Middle frontal gyrus (tissue), 1 donor: Measurements from ENCODE around the gene PTPN13.

Experiments
- DNase-seq: peaks from one replicate; pipeline ENCODE4 v3.0.0-alpha.2; 2015; ENCODE audit warnings: low spot score; ENCODE audit errors: extremely low spot score

The PTPN13 gene

DNA sequence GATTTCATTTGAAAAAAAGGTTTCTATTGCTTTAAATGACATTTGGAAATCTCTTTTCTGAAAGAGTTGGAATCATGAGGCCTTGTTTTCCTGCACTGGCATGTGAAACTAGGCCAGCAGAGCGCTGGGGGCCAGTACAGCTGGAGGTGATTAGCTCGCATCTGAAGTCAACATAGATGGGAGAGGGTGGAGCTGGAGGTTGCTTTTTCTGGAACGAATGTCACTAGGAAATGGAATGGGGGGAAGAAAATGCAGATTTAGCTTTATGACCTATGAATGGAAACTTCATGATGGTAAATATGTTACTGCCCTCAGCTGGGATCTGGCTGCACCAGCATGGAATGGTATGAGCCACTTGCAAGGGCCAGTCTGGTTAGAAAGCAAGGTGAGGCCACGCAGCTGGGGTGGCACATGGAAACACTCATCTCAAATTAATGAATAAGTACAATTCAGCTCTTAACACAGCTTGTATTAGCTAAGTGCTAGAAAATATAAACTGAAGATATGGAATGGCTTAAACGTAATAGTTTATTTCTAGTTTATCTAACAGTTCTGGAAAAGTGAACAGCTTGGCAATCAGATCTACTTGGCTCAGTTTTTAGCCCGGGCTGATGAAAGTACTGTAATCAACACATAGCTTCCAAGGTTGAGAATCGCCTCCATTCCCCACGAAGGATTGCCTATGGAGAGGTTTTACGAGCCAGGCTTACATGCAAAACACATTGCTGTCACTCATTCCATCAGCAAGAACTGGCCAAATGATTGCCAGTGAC is 222.6 kb downstream of the PTPN13 start:
- DNase-seq, result no peak

DNA sequence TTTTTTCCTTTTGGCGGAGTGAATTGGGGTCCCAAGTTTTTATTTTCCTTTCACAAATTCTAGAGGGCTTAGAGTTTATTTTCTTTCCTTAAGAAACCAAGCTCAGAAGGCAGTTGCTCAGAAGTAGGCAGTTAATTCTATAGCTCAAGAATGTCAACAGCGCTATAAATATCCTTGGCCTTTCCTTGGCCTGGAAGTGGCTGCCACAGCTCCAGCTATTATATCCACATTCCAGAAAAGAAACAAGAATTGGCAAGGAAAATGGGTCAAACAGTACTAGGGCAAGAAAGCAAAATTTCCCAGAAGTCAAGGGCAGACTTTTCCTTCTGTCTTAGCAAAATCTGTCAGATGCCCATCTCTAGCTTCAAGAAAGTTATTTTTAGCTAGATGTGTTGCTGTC is 224.1 kb downstream of the PTPN13 start:
- no peak for DNase-seq

DNA sequence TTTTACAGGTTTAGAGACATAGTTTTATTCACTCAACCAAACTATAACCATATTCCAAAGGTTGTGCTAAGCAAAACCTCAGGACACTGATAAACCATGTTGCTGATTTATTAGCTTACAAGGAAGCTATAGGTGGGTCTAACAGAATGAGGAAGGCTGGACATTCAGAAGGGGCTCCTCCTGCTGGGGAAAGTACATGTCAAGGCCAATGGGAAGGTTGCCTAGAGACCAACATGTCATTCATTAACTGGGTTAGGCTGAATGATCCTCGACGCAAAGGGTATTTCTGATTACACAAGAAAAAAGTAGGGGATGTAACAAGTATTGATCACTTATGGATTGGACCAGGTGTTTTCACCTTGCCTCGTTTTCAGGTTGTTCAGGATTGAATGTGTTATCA is 224.7 kb downstream of the PTPN13 start:
- no peak for DNase-seq

- no peak for DNase-seq
These were observed 225.4 kb downstream of the PTPN13 start for GRCh38 chr4:86819561-86819960.

- no peak for DNase-seq
These were observed 227.0 kb downstream of the PTPN13 start for GRCh38 chr4:86821151-86821550.

DNA sequence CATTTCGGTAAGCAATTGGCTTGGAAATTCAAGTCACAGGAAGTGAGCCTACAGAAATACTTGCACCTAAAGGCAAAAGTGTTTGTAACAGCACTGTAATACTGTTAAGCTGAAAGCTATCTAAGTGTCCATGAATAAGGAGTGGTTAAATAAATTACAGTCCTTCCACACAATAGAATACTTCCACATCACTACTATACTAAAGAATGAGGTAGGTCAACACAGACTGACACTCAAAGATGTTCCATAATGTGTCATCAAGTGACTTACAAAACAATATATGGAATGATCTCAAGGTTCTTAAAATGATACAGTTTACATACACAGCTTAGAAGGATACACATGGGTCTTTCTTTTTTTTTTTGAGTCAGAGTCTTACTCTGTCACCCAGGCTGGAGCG is 228.0 kb downstream of the PTPN13 start:
- no peak for DNase-seq

- DNase-seq, result no peak
These were observed 231.4 kb downstream of the PTPN13 start for GRCh38 chr4:86825511-86825910.

DNA sequence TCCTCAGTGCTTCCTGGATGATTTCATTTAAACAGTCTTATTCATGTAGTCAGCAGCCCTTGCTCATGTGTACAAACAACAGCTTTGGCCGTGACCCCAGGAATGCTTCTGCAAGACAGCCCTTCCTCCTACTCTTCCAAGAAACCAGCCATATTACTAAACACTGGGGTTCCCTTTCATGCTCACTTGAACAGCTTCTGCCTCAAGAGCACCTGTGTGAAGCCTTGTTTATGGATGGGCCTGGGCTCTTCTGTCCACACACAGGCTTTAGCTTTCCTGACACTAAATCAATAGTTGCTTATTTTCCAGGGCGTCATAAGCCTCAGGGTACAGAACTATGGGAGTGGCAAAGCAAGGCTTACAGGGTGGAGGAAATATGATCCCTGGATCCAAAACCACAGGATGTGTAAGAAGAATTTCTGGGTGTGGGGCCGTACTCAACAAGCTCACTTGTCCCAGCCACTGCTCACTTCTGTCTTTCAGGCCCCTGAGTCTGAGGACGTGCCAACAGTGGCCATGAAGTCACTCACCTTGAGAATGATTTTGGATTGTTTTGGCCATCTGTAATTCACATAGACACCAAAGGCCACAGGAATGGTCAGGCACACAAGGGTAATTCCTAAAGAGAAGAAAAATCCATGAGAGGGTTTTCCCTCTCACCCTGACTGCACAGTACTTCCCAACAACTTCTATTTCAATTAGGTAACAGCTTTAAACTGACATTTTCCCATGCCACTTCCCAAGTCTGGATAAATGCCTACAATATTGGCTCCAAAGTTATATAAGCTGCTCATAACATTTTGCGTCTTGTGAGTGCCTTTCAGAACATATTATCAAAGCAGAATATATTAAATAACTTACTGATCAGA is 237.4 kb downstream of the PTPN13 start:
- DNase-seq, result no peak

DNA sequence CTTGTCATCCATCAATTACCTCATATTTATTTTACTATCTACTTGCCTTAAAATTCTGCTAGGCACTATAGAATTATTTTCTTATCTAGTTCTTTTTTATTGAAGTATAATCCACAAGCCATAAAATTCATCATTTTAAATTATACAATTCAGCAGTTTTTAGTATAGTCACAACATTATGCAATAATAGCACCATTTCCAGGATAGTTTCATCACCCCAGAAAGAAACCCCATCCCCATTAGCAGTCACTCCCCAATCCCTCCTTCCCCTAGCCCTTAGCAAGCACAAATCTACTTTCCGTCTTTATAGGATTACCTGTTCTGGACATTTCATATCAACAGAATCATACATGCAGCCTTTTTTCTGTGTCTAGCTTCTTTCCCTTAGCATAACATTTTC is 239.5 kb downstream of the PTPN13 start:
- no peak for DNase-seq

- no peak for DNase-seq
These were observed 240.8 kb downstream of the PTPN13 start for GRCh38 chr4:86834901-86835300.

DNA sequence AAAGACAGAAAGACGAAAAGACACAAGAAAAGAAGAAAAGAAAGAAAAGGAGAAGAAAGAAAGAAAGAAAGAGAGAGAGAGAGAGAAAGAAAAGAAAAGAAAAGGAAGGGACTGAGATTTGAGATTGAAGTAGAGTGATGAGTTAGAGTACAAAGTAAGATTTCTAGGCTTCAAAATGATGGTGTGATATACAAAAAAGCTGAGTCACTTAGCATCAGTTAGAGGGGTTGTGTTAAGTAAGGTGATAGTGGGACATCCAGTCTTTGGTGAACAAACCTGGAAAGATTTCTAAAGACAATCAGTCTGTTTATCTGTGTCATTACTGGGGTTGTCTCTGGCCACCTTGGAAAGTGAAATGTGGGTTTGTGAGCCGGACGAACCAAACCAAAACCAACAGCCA is 241.6 kb downstream of the PTPN13 start:
- DNase-seq, result no peak

DNA sequence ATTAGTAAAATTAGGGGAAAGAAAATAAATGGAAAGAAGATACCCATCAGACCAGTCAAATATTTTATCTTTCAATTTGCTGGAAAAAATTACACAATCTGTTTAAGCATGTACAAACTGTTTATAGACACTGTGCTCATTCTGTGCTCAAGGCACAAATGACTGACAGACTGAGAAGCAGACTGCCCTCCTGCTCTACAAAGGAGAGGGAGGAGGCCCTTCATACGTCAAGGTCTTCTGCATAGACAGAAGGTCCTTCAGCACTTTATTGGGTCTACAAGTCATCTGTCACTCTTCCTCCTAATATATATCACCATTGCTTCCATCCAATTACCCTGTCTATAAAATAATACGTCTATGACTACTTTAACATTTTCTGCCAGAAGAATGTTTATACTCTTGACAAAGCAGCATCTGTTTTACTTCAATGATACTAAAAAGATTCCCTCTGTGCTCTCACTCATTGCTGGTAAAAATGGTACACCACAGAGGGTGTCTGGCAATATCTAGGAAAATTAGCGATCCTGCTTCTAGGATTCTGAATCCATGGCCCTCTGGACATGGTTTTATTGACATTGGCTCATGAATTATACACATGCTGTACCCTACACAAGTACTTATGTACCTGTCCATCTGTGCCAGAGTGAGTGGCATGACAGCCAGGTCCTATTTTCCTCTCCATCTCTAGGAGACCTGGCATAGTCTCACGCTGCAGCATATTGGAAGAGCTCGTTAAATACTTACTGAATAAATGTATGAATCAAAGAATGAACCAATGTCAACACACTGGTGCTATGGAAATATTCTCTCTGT is 243.8 kb downstream of the PTPN13 start:
- DNase-seq, result no peak

DNA sequence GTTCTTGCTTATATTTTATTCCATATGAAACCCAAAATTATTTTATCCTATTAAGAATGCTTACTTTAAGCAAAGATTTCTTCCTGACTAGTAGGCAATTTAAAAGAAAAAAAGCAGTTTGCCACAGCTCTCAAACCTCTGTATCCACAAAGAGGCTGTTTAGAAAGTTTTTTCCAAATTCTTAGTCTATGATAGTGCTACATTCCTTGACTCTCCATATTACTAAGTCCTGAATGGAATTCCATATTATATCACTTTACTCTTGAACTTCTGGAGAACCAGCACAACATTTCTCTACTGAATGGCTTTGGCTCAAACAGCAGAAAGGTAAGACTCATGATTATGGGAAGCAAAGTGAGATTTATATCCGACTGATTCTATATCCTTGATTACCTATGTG is 246.7 kb downstream of the PTPN13 start:
- DNase-seq, result no peak

GRCh38 chr4:86841309-86841708 is 247.2 kb downstream of the PTPN13 start:
- DNase-seq, result no peak

- no peak for DNase-seq
These were observed 251.5 kb downstream of the PTPN13 start for GRCh38 chr4:86845593-86845992.

GRCh38 chr4:86846921-86847320 is 252.8 kb downstream of the PTPN13 start:
- no peak for DNase-seq

- no peak for DNase-seq
These were observed 253.5 kb downstream of the PTPN13 start for GRCh38 chr4:86847571-86847970.

GRCh38 chr4:86848136-86848535 is 254.0 kb downstream of the PTPN13 start:
- DNase-seq, result no peak

- no peak for DNase-seq
These were observed 254.9 kb downstream of the PTPN13 start, which contains the start of gene SLC10A6 for GRCh38 chr4:86848732-86849619. SLC10A6 (minus strand) TSS chr4:86849384; CDS start chr4:86849115, 269 bp downstream.

GRCh38 chr4:86853209-86853608 is 259.1 kb downstream of the PTPN13 start:
- no peak for DNase-seq

DNA sequence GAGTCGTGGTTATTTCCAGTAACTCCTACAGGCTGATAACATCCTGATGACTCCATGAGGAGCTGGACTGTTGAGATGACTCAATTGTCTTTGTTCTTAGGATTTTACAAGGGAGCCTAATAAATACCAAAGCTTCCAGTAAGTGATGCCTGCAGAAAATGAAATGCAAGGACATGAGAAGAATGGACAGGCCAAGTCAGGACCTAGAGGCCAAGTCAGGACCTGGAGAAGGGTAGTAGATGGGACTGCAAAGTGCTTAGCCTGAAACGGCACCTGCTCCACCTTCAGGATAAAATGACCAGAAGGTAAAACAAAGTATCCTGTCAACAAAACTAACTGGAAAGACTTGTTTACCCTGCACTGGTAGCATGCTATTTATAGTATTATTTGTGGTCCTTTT is 261.5 kb downstream of the PTPN13 start:
- DNase-seq, result no peak
